HG02642 (cell line): Measurements from ENCODE around the gene CARD8.
A peak's percentile ranks its signal among the peaks of the same experiment; 100 is the strongest.

ENCODE experiments used
- ATAC-seq: cut with Tn5 transposase; IDR thresholded peaks from one replicate; pipeline ENCODE4 v1.9.1; 2021; ENCODE audit warnings: mild to moderate bottlenecking; ENCODE audit not compliant: unreplicated experiment, poor library complexity

The CARD8 gene

GRCh38 chr19:48181505-48181904 is 74.2 kb downstream of the CARD8 start:
- no peak for ATAC-seq

- ATAC-seq = no peak
These were observed 79.5 kb downstream of the CARD8 start for GRCh38 chr19:48176226-48176625.

GRCh38 chr19:48175578-48175977 is 80.1 kb downstream of the CARD8 start:
- ATAC-seq = no peak

- no peak for ATAC-seq
These were observed 81.2 kb downstream of the CARD8 start for GRCh38 chr19:48174445-48175030.

GRCh38 chr19:48171710-48172109 is 84.0 kb downstream of the CARD8 start:
- no peak for ATAC-seq

GRCh38 chr19:48170817-48171347 is 84.8 kb downstream of the CARD8 start:
- ATAC-seq = no peak

GRCh38 chr19:48169939-48170803 is 85.5 kb downstream of the CARD8 start, which contains the start of the genes LIG1 and ZSWIM9:
Gene LIG1, minus strand, starts transcription at chr19:48170344. Its CDS starts 4,778 bp downstream, at chr19:48165566.
Gene ZSWIM9, plus strand, starts transcription at chr19:48170680. Its CDS starts 1,123 bp downstream, at chr19:48171803.
- peak; percentile 85 for ATAC-seq

- peak; percentile 14 for ATAC-seq
These were observed 86.2 kb downstream of the CARD8 start for GRCh38 chr19:48169578-48169938.

- no peak for ATAC-seq
These were observed 87.0 kb downstream of the CARD8 start for GRCh38 chr19:48168689-48169088.

- ATAC-seq = no peak
These were observed 97.4 kb downstream of the CARD8 start for GRCh38 chr19:48158210-48158790.
